Body of pancreas (tissue), 4 donors: Measurements from ENCODE around the gene AQP2.

Experiments
- POLR2A ChIP-seq, 3 donors: fragments of 450-650 bp; IDR thresholded peaks; one replicate each; pipeline ENCODE4 v1.6.1; 2016; ENCODE audit warnings: antibody characterized with exemption in 3 of 3, mild to moderate bottlenecking in 2 of 3
- TF ChIP-seq, protein P1 (sequence below), 7 experiments: fragments of 450-650 bp in 4 of 7; fragments of 200-600 bp in 3 of 7; sonication (generic) in 3 of 7; IDR thresholded peaks; one replicate each; pipeline ENCODE4 v1.5.1; 2016 to 2019; ENCODE audit warnings: antibody characterized with exemption in 7 of 7

DNA sequence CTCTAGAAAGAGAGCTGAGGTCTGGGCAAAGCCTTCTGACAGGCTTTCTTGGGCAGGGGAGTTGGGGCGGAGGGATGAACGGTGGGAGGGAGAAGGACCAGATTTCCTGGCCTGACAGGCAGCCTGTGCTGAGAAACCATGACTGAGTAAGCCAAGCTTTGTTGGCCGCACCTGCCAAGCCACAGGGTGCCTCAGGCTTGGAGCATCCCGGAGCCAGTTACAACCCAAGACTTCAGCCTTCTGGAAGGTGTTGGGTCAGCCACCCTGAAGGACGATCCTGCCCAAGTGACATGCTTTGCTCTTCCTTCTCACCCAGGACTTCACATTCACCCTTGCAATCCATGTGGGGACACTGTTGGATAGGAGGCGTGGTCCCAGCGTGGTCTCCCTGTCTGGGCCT lies 21.0 kb upstream of the AQP2 start:
- TF ChIP-seq, protein P1, sequence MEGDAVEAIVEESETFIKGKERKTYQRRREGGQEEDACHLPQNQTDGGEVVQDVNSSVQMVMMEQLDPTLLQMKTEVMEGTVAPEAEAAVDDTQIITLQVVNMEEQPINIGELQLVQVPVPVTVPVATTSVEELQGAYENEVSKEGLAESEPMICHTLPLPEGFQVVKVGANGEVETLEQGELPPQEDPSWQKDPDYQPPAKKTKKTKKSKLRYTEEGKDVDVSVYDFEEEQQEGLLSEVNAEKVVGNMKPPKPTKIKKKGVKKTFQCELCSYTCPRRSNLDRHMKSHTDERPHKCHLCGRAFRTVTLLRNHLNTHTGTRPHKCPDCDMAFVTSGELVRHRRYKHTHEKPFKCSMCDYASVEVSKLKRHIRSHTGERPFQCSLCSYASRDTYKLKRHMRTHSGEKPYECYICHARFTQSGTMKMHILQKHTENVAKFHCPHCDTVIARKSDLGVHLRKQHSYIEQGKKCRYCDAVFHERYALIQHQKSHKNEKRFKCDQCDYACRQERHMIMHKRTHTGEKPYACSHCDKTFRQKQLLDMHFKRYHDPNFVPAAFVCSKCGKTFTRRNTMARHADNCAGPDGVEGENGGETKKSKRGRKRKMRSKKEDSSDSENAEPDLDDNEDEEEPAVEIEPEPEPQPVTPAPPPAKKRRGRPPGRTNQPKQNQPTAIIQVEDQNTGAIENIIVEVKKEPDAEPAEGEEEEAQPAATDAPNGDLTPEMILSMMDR (IDR thresholded peaks at IDR 0.05): no peak
- no peak for TF ChIP-seq POLR2A (IDR thresholded peaks at IDR 0.05)
